HFFc6 (cell line): ENCODE measurements around the gene FAF2. TPM values are rescaled to one million over a fixed set of nuclear protein-coding genes. Genes with fewer than 3 reads are reported as not detected.
"Not testable (repeated sequence)": the region's sequence is repeated elsewhere in the genome, so short reads cannot be mapped to it uniquely, and the experiment has no call there.

ENCODE experiments used
- DNase-seq: peaks from one replicate; pipeline ENCODE4 v3.0.0-alpha.2; 2018
- H3K27ac Mint-ChIP-seq: 2 replicates; pipeline ENCODE4 v1.8.0; 2020; ENCODE audit warnings: mild to moderate bottlenecking, mixed read lengths
- H3K27me3 Mint-ChIP-seq: 2 replicates; pipeline ENCODE4 v1.8.0; 2021; ENCODE audit warnings: mild to moderate bottlenecking, moderate library complexity, mixed read lengths; ENCODE audit not compliant: insufficient read depth
- H3K36me3 Mint-ChIP-seq: 2 replicates; pipeline ENCODE4 v1.8.0; 2021; ENCODE audit warnings: low read depth, mixed read lengths
- H3K4me1 Mint-ChIP-seq: 2 replicates; pipeline ENCODE4 v1.8.0; 2020; ENCODE audit warnings: low read depth, mixed read lengths
- H3K4me3 Mint-ChIP-seq: 2 replicates; pipeline ENCODE4 v1.8.0; 2020; ENCODE audit warnings: mild to moderate bottlenecking, moderate library complexity, mixed read lengths
- H3K9me3 Mint-ChIP-seq: 2 replicates; pipeline ENCODE4 v1.8.0; 2020; ENCODE audit warnings: mild to moderate bottlenecking, mixed read lengths
- total RNA-seq, 6 experiments: library from RNA; stranded (reverse); fragmentation: NEBNext Ultra II Directional; extraction: Animal tissue kit (Norgen Biotek cat#: 25700); gene quantifications; 2 replicates in 1 of 6; 3 replicates in 5 of 6; pipeline ENCODE4 v1.2.3, GENCODE V29; 2021
- TF ChIP-seq, protein P1 (sequence below): fragments of 200-600 bp; sonication (generic); IDR thresholded peaks from 2 replicates; pipeline ENCODE4 v1.5.0; 2021; ENCODE audit warnings: antibody characterized with exemption, mild to moderate bottlenecking

Gene FAF2
- total RNA-seq, 6 experiments from 2014 or later, result 43.4 to 53.1 (median 49.3) TPM

DNA sequence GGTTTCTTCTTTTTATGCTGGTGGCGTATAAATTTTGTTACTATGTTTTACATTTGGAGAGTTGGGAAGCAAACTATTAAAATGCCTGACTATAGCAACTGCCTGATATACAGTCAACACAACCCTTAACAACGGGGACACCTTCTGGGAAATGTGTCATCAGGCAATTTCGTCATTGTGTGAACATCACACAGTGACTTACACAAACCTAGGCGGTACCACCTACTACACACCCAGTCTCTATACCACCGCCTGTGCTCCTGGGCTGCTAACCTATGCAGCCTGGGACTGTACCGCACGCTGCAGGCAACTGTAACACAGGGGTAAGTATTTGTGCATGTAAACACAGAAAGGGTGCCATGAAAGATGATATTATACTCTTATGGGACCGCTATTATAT lies 99.6 kb downstream of the FAF2 start:
- no peak for DNase-seq
- Mint-ChIP-seq H3K27ac (no peak overlapping the region), H3K9me3 (no peaks in the 10 kb centered on the region), H3K4me1 (no peaks in the 10 kb centered on the region), H3K27me3 (peaks cover 8% of the 10 kb centered on the region), H3K4me3 (no peak overlapping the region), H3K36me3 (no peaks in the 10 kb centered on the region)
- TF ChIP-seq, protein P1, sequence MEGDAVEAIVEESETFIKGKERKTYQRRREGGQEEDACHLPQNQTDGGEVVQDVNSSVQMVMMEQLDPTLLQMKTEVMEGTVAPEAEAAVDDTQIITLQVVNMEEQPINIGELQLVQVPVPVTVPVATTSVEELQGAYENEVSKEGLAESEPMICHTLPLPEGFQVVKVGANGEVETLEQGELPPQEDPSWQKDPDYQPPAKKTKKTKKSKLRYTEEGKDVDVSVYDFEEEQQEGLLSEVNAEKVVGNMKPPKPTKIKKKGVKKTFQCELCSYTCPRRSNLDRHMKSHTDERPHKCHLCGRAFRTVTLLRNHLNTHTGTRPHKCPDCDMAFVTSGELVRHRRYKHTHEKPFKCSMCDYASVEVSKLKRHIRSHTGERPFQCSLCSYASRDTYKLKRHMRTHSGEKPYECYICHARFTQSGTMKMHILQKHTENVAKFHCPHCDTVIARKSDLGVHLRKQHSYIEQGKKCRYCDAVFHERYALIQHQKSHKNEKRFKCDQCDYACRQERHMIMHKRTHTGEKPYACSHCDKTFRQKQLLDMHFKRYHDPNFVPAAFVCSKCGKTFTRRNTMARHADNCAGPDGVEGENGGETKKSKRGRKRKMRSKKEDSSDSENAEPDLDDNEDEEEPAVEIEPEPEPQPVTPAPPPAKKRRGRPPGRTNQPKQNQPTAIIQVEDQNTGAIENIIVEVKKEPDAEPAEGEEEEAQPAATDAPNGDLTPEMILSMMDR, result no peak

- Mint-ChIP-seq H3K9me3 (no peaks in the 10 kb centered on the region), H3K27ac (no peak within 1 kb of the TSS), H3K27me3 (peaks cover 17% of the 10 kb centered on the region), H3K4me1 (peaks cover 4% of the 10 kb centered on the region; the same call in 1 of the 2 replicates), H3K4me3 (no peak within 1 kb of the TSS), H3K36me3 (no peaks in the 10 kb centered on the region)
- TF ChIP-seq, protein P1, result no peak
- no peak for DNase-seq
These were observed 100.8 kb downstream of the FAF2 start, which contains the start of gene CDHR2 for GRCh38 chr5:176548967-176549444. TSS of gene CDHR2 (plus strand) at chr5:176549342. CDS start at chr5:176565353, 16,011 bp downstream.

DNA sequence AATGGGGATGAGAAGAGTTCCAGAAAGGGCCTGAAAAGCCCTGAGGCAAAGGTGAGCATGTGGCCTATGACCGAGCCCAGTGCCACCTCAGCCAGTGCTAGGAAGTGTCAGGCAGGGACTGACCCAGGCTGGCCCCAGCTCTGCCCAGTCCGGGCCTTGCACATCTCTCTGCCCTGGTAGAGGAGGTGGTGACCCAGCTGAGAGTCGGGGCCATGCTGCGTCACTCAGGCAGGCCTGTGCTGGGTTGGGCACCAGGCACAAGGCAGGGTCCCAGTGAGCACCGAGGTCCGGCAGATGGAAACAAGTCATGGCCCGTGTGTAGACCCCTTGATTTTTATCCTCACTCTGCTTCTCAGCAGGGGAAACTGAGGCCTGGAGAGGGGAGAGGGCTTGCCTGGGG lies 101.7 kb downstream of the FAF2 start:
- Mint-ChIP-seq H3K9me3 (no peaks in the 10 kb centered on the region), H3K4me3 (no peak overlapping the region), H3K27ac (no peak overlapping the region), H3K4me1 (peaks cover 6% of the 10 kb centered on the region; the same call in 1 of the 2 replicates), H3K36me3 (no peaks in the 10 kb centered on the region), H3K27me3 (peaks cover 17% of the 10 kb centered on the region)
- no peak for DNase-seq
- TF ChIP-seq, protein P1, result no peak

DNA sequence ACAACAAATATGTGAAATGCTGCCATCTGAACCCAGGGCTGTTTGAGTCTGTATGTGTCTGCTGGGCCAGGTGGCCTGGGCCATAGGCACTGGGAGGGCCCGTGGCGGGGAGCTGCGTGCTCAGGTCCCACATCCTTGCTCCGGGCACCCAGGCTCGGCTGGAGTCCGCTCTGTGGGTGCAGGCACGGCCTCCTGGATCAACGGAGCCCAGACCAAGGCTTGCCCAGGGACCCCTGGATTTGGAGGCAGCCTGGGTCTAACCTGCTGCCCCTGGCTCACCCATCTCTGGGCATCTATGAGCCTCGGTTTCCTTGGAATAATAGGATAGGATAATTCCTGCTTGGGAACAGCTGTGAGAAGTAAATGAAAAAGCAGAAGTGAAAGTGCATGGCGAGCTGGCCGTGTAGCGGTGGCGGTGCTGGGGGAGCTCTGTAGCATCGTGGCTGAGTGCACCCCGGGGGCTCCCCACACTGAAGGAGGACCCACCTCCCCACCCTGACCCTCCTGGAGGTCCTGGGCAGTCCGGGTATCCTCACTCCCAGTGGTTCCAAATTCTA lies 102.2 kb downstream of the FAF2 start:
- H3K9me3 Mint-ChIP-seq, result no peaks in the 10 kb centered on the region
- no peaks in the 10 kb centered on the region for H3K36me3 Mint-ChIP-seq
- TF ChIP-seq, protein P1, result no peak
- peaks cover 6% of the 10 kb centered on the region; the same call in 1 of the 2 replicates for H3K4me1 Mint-ChIP-seq
- no peak overlapping the region for H3K27ac Mint-ChIP-seq
- no peak for DNase-seq
- peak overlapping the region; percentile 60; the same call in 1 of the 2 replicates for H3K4me3 Mint-ChIP-seq
- peaks cover 17% of the 10 kb centered on the region for H3K27me3 Mint-ChIP-seq

DNA sequence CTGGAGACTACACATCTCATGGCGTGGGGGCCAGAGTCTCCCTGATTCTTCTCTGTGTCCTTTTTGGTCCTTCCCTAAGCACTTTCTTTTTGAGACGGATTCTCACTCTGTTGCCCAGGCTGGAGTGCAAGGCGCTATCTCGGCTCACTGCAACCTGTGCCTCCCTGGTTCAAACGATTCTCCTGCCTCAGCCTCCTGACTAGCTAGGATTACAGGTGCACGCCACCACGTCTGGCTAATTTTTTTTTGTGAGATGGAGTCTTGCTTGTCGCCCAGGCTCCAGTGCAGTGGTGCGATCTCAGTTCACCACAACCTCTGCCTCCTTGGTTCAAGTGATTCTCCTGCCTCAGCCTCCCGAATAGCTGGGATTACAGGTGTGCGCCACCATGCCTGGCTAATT lies 102.8 kb downstream of the FAF2 start:
- H3K4me1 Mint-ChIP-seq, H3K9me3 Mint-ChIP-seq, H3K27ac Mint-ChIP-seq, H3K36me3 Mint-ChIP-seq, DNase-seq: not testable (repeated sequence)
- peak overlapping the region; percentile 42; the same call in 1 of the 2 replicates for H3K4me3 Mint-ChIP-seq
- peaks cover 19% of the 10 kb centered on the region for H3K27me3 Mint-ChIP-seq

- H3K4me1 Mint-ChIP-seq, result peaks cover 6% of the 10 kb centered on the region; the same call in 1 of the 2 replicates
- TF ChIP-seq, protein P1, result no peak
- no peak for DNase-seq
- H3K27me3 Mint-ChIP-seq, result peaks cover 21% of the 10 kb centered on the region
- H3K9me3 Mint-ChIP-seq, result no peaks in the 10 kb centered on the region
- H3K27ac Mint-ChIP-seq, result no peak overlapping the region
- H3K36me3 Mint-ChIP-seq, result no peaks in the 10 kb centered on the region
- H3K4me3 Mint-ChIP-seq, result no peak overlapping the region
These were observed 104.2 kb downstream of the FAF2 start for GRCh38 chr5:176552332-176552869.
